ENCODE data around the gene SCN1A. TPM values are rescaled to one million over a fixed set of nuclear protein-coding genes. Genes with fewer than 3 reads are reported as not detected.

The SCN1A gene
- not detected for total RNA-seq (2021; ENCODE audit: unreplicated experiment)
- not detected for polyA plus RNA-seq (2012; ENCODE audit: insufficient read length)
- percentile 10 among the genes with signal in this experiment for Bru-seq, nascent RNA
- BruChase-seq, experiment 1, labeled RNA remaining after a 2-hour chase, result percentile 7 among the genes with signal in this experiment
- percentile 8 among the genes with signal in this experiment for BruChase-seq, experiment 2, labeled RNA remaining after a 6-hour chase
- long read RNA-seq, result 0 reads

GRCh38 chr2:166127217-166128155, at the start of gene SCN1A:
Gene SCN1A, minus strand, starts transcription at chr2:166128020. Its CDS starts 54,399 bp downstream, at chr2:166073621.
- Histone ChIP-seq H3K27me3 (ENCODE audit: control insufficient read depth, insufficient read depth, low read length) (peaks cover 3% of the 10 kb centered on the region), H3K9me3 (ENCODE audit: control insufficient read depth, insufficient read depth, low read depth, low read length) (no peaks in the 10 kb centered on the region), H3K4me3 (ENCODE audit: low read depth in 2 of 2, low read length in 2 of 2) (no peak within 1 kb of the TSS), H3K27ac (ENCODE audit: low read length) (no peak within 1 kb of the TSS), H3K36me3 (ENCODE audit: control insufficient read depth, insufficient read depth, low read length) (no peaks in the 10 kb centered on the region), H3K4me1 (ENCODE audit: control insufficient read depth, insufficient read depth, low read length) (no peaks in the 10 kb centered on the region)
- DNase-seq (ENCODE audit: low read depth, low spot score) (peak; percentile 20), ATAC-seq (no peak)
- ChIA-PET POLR2A (no interaction called here), CTCF (interaction anchor here (0.6 to 1.3 kb wide), 7 partner anchors 21 to 1166 kb away, joined by 3 to 10 read pairs (median 3); partner anchors contain the start of gene TTC21B)
- BruUV-seq (replicated peaks), result no TSS peak
- in situ Hi-C loops (cut with HindIII; ENCODE audit: low pct_unique_long_range_greater_than_20kb, low sequenced_read_pairs), result no loop called here
- intact Hi-C loops (cut with micrococcal nuclease; ENCODE audit: unreplicated experiment), result loop anchor here (1.0 kb wide), 2 partner anchors 70 to 173 kb away; no protein-coding TSS in a partner anchor
- TF ChIP-seq POLR2AphosphoS5 (IDR thresholded peaks at IDR 0.05; ENCODE audit: low read depth, low read length) (no peak), CTCF (IDR thresholded peaks at IDR 0.05) (peak; percentile 79)

- intact Hi-C loops (cut with micrococcal nuclease; ENCODE audit: unreplicated experiment), result loop anchor here (10.0 kb wide), 1 partner anchor 342 kb away; no protein-coding TSS in a partner anchor
These were observed 45.4 kb upstream of the SCN1A start for GRCh38 chr2:166173263-166173662.

More at GRCh38 chr2:166173263-166173662, 45.4 kb upstream of the SCN1A start:
- ChIA-PET POLR2A (no interaction called here), CTCF (no interaction called here)
- H3K9me3 ChIP-seq (ENCODE audit: control insufficient read depth, insufficient read depth, low read depth, low read length), result no peaks in the 10 kb centered on the region
- no peaks in the 10 kb centered on the region for H3K36me3 ChIP-seq (ENCODE audit: control insufficient read depth, insufficient read depth, low read length)
- TF ChIP-seq CTCF (IDR thresholded peaks at IDR 0.05), result no peak
- TF ChIP-seq TCF7L2 (IDR thresholded peaks at IDR 0.05; ENCODE audit: low read depth, low read length), result no peak
- TF ChIP-seq SIN3A (IDR thresholded peaks at IDR 0.05; ENCODE audit: borderline replicate concordance, insufficient read depth, low read depth, low read length), result no peak
- no peak for TF ChIP-seq POLR2AphosphoS5 (IDR thresholded peaks at IDR 0.05; ENCODE audit: low read depth, low read length)
- no peak for TF ChIP-seq REST (IDR thresholded peaks at IDR 0.05; ENCODE audit: insufficient read depth in 1 of 2, low read depth in 2 of 2, low read length in 1 of 2)
- DNase-seq (ENCODE audit: low read depth, low spot score), result no peak
- no peaks in the 10 kb centered on the region for H3K27me3 ChIP-seq (ENCODE audit: control insufficient read depth, insufficient read depth, low read length)
- ATAC-seq, result no peak
- H3K27ac ChIP-seq (ENCODE audit: low read length), result no peak overlapping the region
- no TSS peak for BruUV-seq (replicated peaks)
- no peaks in the 10 kb centered on the region for H3K4me1 ChIP-seq (ENCODE audit: control insufficient read depth, insufficient read depth, low read length)
- in situ Hi-C loops (cut with HindIII; ENCODE audit: low pct_unique_long_range_greater_than_20kb, low sequenced_read_pairs), result no loop called here
- no peak overlapping the region for H3K4me3 ChIP-seq (ENCODE audit: low read depth in 2 of 2, low read length in 2 of 2)
